H1 (cell line): ENCODE results near the gene ABHD6. TPM values are rescaled to one million over a fixed set of nuclear protein-coding genes. Genes with fewer than 3 reads are reported as not detected.

Experiments used
- CTCF ChIA-PET: fragments of 300-600 bp; sonication (Branson Sonifier 250); formaldehyde crosslinking; loops from one replicate; lab custom pipeline; 2021; ENCODE audit not compliant: partially characterized antibody; lab: Charles Lee
- POLR2A ChIA-PET: fragments of 300-600 bp; sonication (Branson Sonifier 250); formaldehyde crosslinking; loops from one replicate; lab custom pipeline; 2021; ENCODE audit warnings: inconsistent platforms; ENCODE audit not compliant: partially characterized antibody; lab: Charles Lee
- DNase-seq, 2 experiments: peaks; one replicate each; pipeline versions ENCODE4 v3.0.0 to v3.0.0-alpha.2; 2010 to 2022; ENCODE audit warnings: low spot score in 2 of 2, low read depth in 1 of 2, mixed read lengths in 1 of 2
- FAIRE-seq: peaks from 2 replicates; lab custom pipeline; 2011; peaks lifted over from hg19 to GRCh38; lab: Jason Lieb, UNC
- H2AFZ ChIP-seq: 2 replicates; pipeline ENCODE4 v1.8.1; 2012; ENCODE audit warnings: low read length, inconsistent platforms
- H2AK5ac ChIP-seq: 2 replicates; pipeline ENCODE4 v1.6.1; 2013; ENCODE audit warnings: low read depth, low read length
- H2BK120ac ChIP-seq: replicated peaks from 2 replicates; pipeline ENCODE3; 2013; ENCODE audit warnings: low read depth, low read length, inconsistent platforms
- H2BK12ac ChIP-seq: 2 replicates; pipeline ENCODE4 v1.6.1; 2013; ENCODE audit warnings: low read depth, low read length
- H2BK15ac ChIP-seq: 2 replicates; pipeline ENCODE4 v1.6.1; 2013; ENCODE audit warnings: low read length
- H2BK20ac ChIP-seq: 2 replicates; pipeline ENCODE4 v1.6.1; 2013; ENCODE audit warnings: low read length
- H2BK5ac ChIP-seq: 2 replicates; pipeline ENCODE4 v1.6.1; 2013; ENCODE audit warnings: low read depth, low read length
- H3K14ac ChIP-seq: 2 replicates; pipeline ENCODE4 v1.6.1; 2013; ENCODE audit warnings: inconsistent platforms; ENCODE audit not compliant: insufficient read length
- H3K18ac ChIP-seq: 2 replicates; pipeline ENCODE4 v1.6.1; 2013; ENCODE audit warnings: low read length; ENCODE audit errors: extremely low read depth
- H3K23ac ChIP-seq: 2 replicates; pipeline ENCODE4 v1.6.1; 2013; ENCODE audit warnings: inconsistent platforms; ENCODE audit not compliant: insufficient read length
- H3K23me2 ChIP-seq: 2 replicates; pipeline ENCODE4 v1.6.1; 2013; ENCODE audit warnings: low read depth, low read length
- H3K27ac ChIP-seq: 2 replicates; pipeline ENCODE4 v1.6.1; 2011; ENCODE audit warnings: low read depth, low read length, inconsistent platforms
- H3K27me3 ChIP-seq, 4 experiments: replicated peaks in 1 of 4; 1 replicate in 1 of 4; 2 replicates in 3 of 4; pipeline versions ENCODE4 v1.6.1 to v1.8.1; 2011 to 2013; ENCODE audit warnings: low read length in 3 of 4, mild to moderate bottlenecking in 3 of 4, inconsistent platforms in 2 of 4, mixed read lengths in 2 of 4, moderate library complexity in 1 of 4; ENCODE audit not compliant: control insufficient read depth in 3 of 4, insufficient read depth in 3 of 4; ENCODE audit errors: extremely low read depth in 1 of 4
- H3K36me3 ChIP-seq, 4 experiments: 2 replicates each; pipeline versions ENCODE4 v1.6.1 to v1.8.1; 2011 to 2013; ENCODE audit warnings: mild to moderate bottlenecking in 4 of 4, low read length in 3 of 4, moderate library complexity in 2 of 4, control low read depth in 1 of 4, inconsistent platforms in 1 of 4; ENCODE audit not compliant: insufficient read depth in 4 of 4, control insufficient read depth in 2 of 4
- H3K4ac ChIP-seq: replicated peaks from 2 replicates; pipeline ENCODE3; 2013; ENCODE audit warnings: low read length, low read depth, mixed read lengths, inconsistent platforms; ENCODE audit not compliant: insufficient read length
- H3K4me1 ChIP-seq, 4 experiments: replicated peaks in 1 of 4; 1 replicate in 1 of 4; 2 replicates in 3 of 4; pipeline versions ENCODE4 v1.6.1 to v1.8.1; 2011 to 2013; ENCODE audit warnings: low read length in 3 of 4, inconsistent platforms in 2 of 4, mixed read lengths in 1 of 4; ENCODE audit not compliant: insufficient read depth in 4 of 4, control insufficient read depth in 3 of 4
- H3K4me2 ChIP-seq, 2 experiments: 2 replicates each; pipeline versions ENCODE4 v1.6.1 to v1.8.1; 2011 to 2013; ENCODE audit warnings: low read depth in 2 of 2, low read length in 2 of 2, control low read depth in 1 of 2, inconsistent platforms in 1 of 2, mild to moderate bottlenecking in 1 of 2; ENCODE audit not compliant: insufficient read depth in 1 of 2
- H3K4me3 ChIP-seq, 4 experiments: fragments of 200-600, 300-600 bp in 1 of 4; sonication (generic), shearing (Covaris generic), sonication (Bioruptor Twin) in 1 of 4; 2 replicates each; pipeline versions ENCODE4 v1.5.1 to v1.8.1; 2011 to 2016; ENCODE audit warnings: low read length in 4 of 4, low read depth in 3 of 4, control low read depth in 2 of 4, inconsistent platforms in 2 of 4, mild to moderate bottlenecking in 2 of 4, mixed read lengths in 1 of 4, moderate library complexity in 1 of 4; ENCODE audit not compliant: insufficient read depth in 2 of 4; ENCODE audit errors: extremely low read depth in 1 of 4
- H3K56ac ChIP-seq: replicated peaks from 2 replicates; pipeline ENCODE3; 2013; ENCODE audit warnings: low read depth, mild to moderate bottlenecking, mixed read lengths, low read length, inconsistent platforms; ENCODE audit not compliant: insufficient read length
- H3K79me1 ChIP-seq: 2 replicates; pipeline ENCODE4 v1.6.1; 2013; ENCODE audit warnings: low read depth, low read length, control low read depth
- H3K79me2 ChIP-seq, 2 experiments: 2 replicates each; pipeline versions ENCODE4 v1.6.1 to v1.8.1; 2012 to 2013; ENCODE audit warnings: low read length in 2 of 2, mild to moderate bottlenecking in 2 of 2, inconsistent platforms in 1 of 2; ENCODE audit not compliant: insufficient read depth in 2 of 2, control insufficient read depth in 1 of 2
- H3K9ac ChIP-seq, 4 experiments: replicated peaks in 1 of 4; 1 replicate in 1 of 4; 2 replicates in 3 of 4; pipeline versions ENCODE4 v1.6.1 to v1.8.1; 2011 to 2013; ENCODE audit warnings: low read depth in 3 of 4, low read length in 3 of 4, control low read depth in 2 of 4, mild to moderate bottlenecking in 2 of 4, moderate library complexity in 2 of 4, inconsistent platforms in 1 of 4; ENCODE audit errors: extremely low read depth in 1 of 4
- H3K9me3 ChIP-seq, 2 experiments: 2 replicates each; pipeline versions ENCODE4 v1.6.1 to v1.8.1; 2012 to 2013; ENCODE audit warnings: mild to moderate bottlenecking in 2 of 2, moderate library complexity in 2 of 2, control low read depth in 1 of 2, inconsistent platforms in 1 of 2, low read depth in 1 of 2, low read length in 1 of 2, mixed read lengths in 1 of 2; ENCODE audit not compliant: insufficient read depth in 2 of 2
- H4K20me1 ChIP-seq, 2 experiments: replicated peaks in 1 of 2; 2 replicates each; pipeline versions ENCODE3 to v1.8.1; 2011 to 2013; ENCODE audit warnings: inconsistent platforms in 2 of 2, low read length in 2 of 2, mild to moderate bottlenecking in 1 of 2; ENCODE audit not compliant: insufficient read depth in 2 of 2, control insufficient read depth in 1 of 2
- H4K5ac ChIP-seq: 2 replicates; pipeline ENCODE4 v1.6.1; 2013; ENCODE audit warnings: low read length, low read depth, mixed read lengths, inconsistent platforms; ENCODE audit not compliant: insufficient read length
- H4K8ac ChIP-seq: 2 replicates; pipeline ENCODE4 v1.8.0; 2013; ENCODE audit warnings: mild to moderate bottlenecking, moderate library complexity, low read length, inconsistent platforms; ENCODE audit not compliant: insufficient read depth; ENCODE audit errors: extremely low read depth
- H4K91ac ChIP-seq: replicated peaks from 2 replicates; pipeline ENCODE3; 2013; ENCODE audit warnings: low read length, mixed read lengths, inconsistent platforms; ENCODE audit not compliant: insufficient read length
- BCL11A ChIP-seq, 2 experiments: IDR thresholded peaks; one replicate each; pipeline ENCODE4 v1.6.1; 2011; ENCODE audit warnings: low read depth in 2 of 2, low read length in 2 of 2, mild to moderate bottlenecking in 2 of 2
- YY1 ChIP-seq: IDR thresholded peaks from 2 replicates; pipeline ENCODE4 v1.6.1; 2011; ENCODE audit warnings: low read depth, mild to moderate bottlenecking, low read length
- WGBS, 2 experiments: shearing (Covaris generic) in 1 of 2; methylation state at CpG; one replicate each; pipeline versions ENCODE4 v1.1.6 to v1.1.7; 2013 to 2015; ENCODE audit warnings: low lambda C conversion rate in 2 of 2, mixed read lengths in 2 of 2, inconsistent platforms in 1 of 2, low coverage in 1 of 2, missing lambda C conversion rate in 1 of 2; ENCODE audit not compliant: insufficient replicate concordance in 2 of 2, insufficient coverage in 1 of 2, insufficient read length in 1 of 2; ENCODE audit errors: extremely low coverage in 1 of 2, missing lambda C conversion rate in 1 of 2; 5-methylcytosine and 5-hydroxymethylcytosine counted together
- polyA plus RNA-seq, 7 experiments: library from polyadenylated mRNA; depleted of rRNA in 3 of 7; stranded (reverse) in 5 of 7; unstranded in 2 of 7; fragments of >200 nt in 5 of 7; fragments of 200-250 nt in 2 of 7; gene quantifications; 1 replicate in 5 of 7; 2 replicates in 1 of 7; 4 replicates in 1 of 7; pipeline versions ENCODE4 v1.2.1 to v1.2.3, GENCODE V29; 2011 to 2013; ENCODE audit warnings: missing spikeins in 2 of 7, mixed read lengths in 2 of 7
- total RNA-seq: library from RNA; stranded (reverse); fragmentation: NEBNext Ultra II Directional; extraction: Animal tissue kit (Norgen Biotek cat#: 25700); gene quantifications from 2 replicates; pipeline ENCODE4 v1.2.1, GENCODE V29; 2021

Gene ABHD6
- total and polyA plus RNA-seq, 2 of the 8 experiments (the other 6 are each of a cell fraction or from before 2014, with no cell fraction given) = 5.9 to 6.6 TPM

- no peak overlapping the region for H2BK15ac ChIP-seq
Measured at GRCh38 chr3:58215317-58216025, 22.1 kb upstream of the ABHD6 start.

More at GRCh38 chr3:58215317-58216025, 22.1 kb upstream of the ABHD6 start:
- POLR2A ChIA-PET = no interaction called here
- no peak overlapping the region for H4K91ac ChIP-seq
- H3K79me1 ChIP-seq = no peaks in the 10 kb centered on the region
- H3K56ac ChIP-seq = no peak overlapping the region
- no peaks in the 10 kb centered on the region for H3K79me2 ChIP-seq
- no peaks in the 10 kb centered on the region; the same call in 1 of the 2 replicates for H3K23me2 ChIP-seq
- CTCF ChIA-PET = interaction anchor here (1.0 to 10.5 kb wide), 12 partner anchors 9 to 106 kb away, joined by 3 to 128 read pairs (median 5); partner anchors contain the start of genes HTD2 and RPP14
- 88% methylated on average over 9 of the region's 10 CpGs; no CpG with 5 or more reads in 1 of the 2 experiments for WGBS, 2 experiments
- H2BK5ac ChIP-seq = no peak overlapping the region
- no peak overlapping the region for H3K14ac ChIP-seq
- no peak overlapping the region for H2BK120ac ChIP-seq
- no peak overlapping the region for H4K5ac ChIP-seq
- H4K8ac ChIP-seq = no peak overlapping the region
- peaks cover 0 to under 1% (median 0%) of the 10 kb centered on the region in 4 experiments; a peak in 1 of 7 replicates for H3K27me3 ChIP-seq
- no peaks in the 10 kb centered on the region for H3K36me3 ChIP-seq
- no peak overlapping the region for H2AK5ac ChIP-seq
- H3K4me2 ChIP-seq = no peak overlapping the region
- H3K4me3 ChIP-seq = no peak overlapping the region
- no peak for FAIRE-seq
- no peaks in the 10 kb centered on the region for H3K9me3 ChIP-seq
- no peak overlapping the region for H3K4ac ChIP-seq
- H2BK20ac ChIP-seq = no peak overlapping the region
- H3K23ac ChIP-seq = no peak overlapping the region
- no peak overlapping the region for H2AFZ ChIP-seq
- H3K4me1 ChIP-seq = peaks cover 0 to 3% (median under 1%) of the 10 kb centered on the region in 4 experiments; a peak in 3 of 7 replicates
- no peak overlapping the region for H3K9ac ChIP-seq
- H3K27ac ChIP-seq = no peak overlapping the region
- H3K18ac ChIP-seq = no peak overlapping the region
- TF ChIP-seq BCL11A (IDR thresholded peaks at IDR 0.05; ENCODE audit: low read depth in 2 of 2, low read length in 2 of 2) (no peak), YY1 (no peak)
- no peaks in the 10 kb centered on the region for H4K20me1 ChIP-seq
- no peak overlapping the region for H2BK12ac ChIP-seq
- DNase-seq = no peak
